IMR-90 (cell line): Measurements from ENCODE around the gene OR8B4. TPM values are rescaled to one million over a fixed set of nuclear protein-coding genes. Genes with fewer than 3 reads are reported as not detected.

Source experiments
- ATAC-seq: fragments of 200-7000 bp; cut with Tn5 transposase; 2 replicates; pipeline ENCODE4 v1.9.1; 2020; ENCODE audit warnings: low read depth, mild to moderate bottlenecking, moderate library complexity
- BruUV-seq: library from RNA; stranded (reverse); fragments of 400-500 nt; replicated peaks from 2 replicates; lab custom pipeline; 2021; lab: Mats Ljungman, UMichigan
- CTCF ChIA-PET: fragments of 300-600 bp; formaldehyde crosslinking; extraction: SDS; loops from one replicate; lab custom pipeline; 2021; ENCODE audit warnings: antibody characterized with exemption; lab: Yijun Ruan, JAX
- POLR2A ChIA-PET: fragments of 300-600 bp; sonication (Branson Sonifier 250); formaldehyde crosslinking; loops from one replicate; lab custom pipeline; 2022; ENCODE audit warnings: antibody characterized with exemption; ENCODE audit not compliant: unreplicated experiment; lab: Charles Lee
- DNase-seq: peaks from one replicate; pipeline ENCODE4 v3.0.0; 2013
- H2AFZ ChIP-seq: replicated peaks from 2 replicates; pipeline ENCODE3; 2013; ENCODE audit warnings: low read length, mild to moderate bottlenecking; ENCODE audit not compliant: poor library complexity
- H2AK5ac ChIP-seq: 2 replicates; pipeline ENCODE4 v1.6.1; 2013; ENCODE audit warnings: low read depth, low read length, inconsistent platforms
- H2AK9ac ChIP-seq: replicated peaks from 2 replicates; pipeline ENCODE3; 2013; ENCODE audit warnings: mild to moderate bottlenecking, low read depth, low read length, moderate library complexity; ENCODE audit not compliant: poor library complexity
- H2BK120ac ChIP-seq: 2 replicates; pipeline ENCODE4 v1.6.1; 2013; ENCODE audit warnings: low read depth, low read length, inconsistent platforms
- H2BK15ac ChIP-seq: 3 replicates; pipeline ENCODE4 v1.6.1; 2013; ENCODE audit warnings: low read depth, low read length, inconsistent platforms
- H2BK20ac ChIP-seq: 2 replicates; pipeline ENCODE4 v1.6.1; 2013; ENCODE audit warnings: low read depth, mild to moderate bottlenecking, inconsistent platforms, low read length, moderate library complexity
- H2BK5ac ChIP-seq: 2 replicates; pipeline ENCODE4 v1.6.1; 2013; ENCODE audit warnings: mild to moderate bottlenecking, low read depth, low read length, inconsistent platforms; ENCODE audit not compliant: poor library complexity, severe bottlenecking
- H3K14ac ChIP-seq: replicated peaks from 2 replicates; pipeline ENCODE4 v1.6.1; 2013; ENCODE audit warnings: low read depth, low read length, inconsistent platforms
- H3K18ac ChIP-seq: 2 replicates; pipeline ENCODE4 v1.6.1; 2013; ENCODE audit warnings: low read depth, low read length, control low read depth
- H3K23ac ChIP-seq: 2 replicates; pipeline ENCODE4 v1.6.1; 2013; ENCODE audit warnings: low read depth, low read length, inconsistent platforms
- H3K27ac ChIP-seq: 2 replicates; pipeline ENCODE4 v1.5.1; 2013; ENCODE audit warnings: mild to moderate bottlenecking, control low read depth, low read length; ENCODE audit not compliant: insufficient read depth
- H3K27me3 ChIP-seq: 2 replicates; pipeline ENCODE4 v1.6.1; 2013; ENCODE audit warnings: low read length; ENCODE audit not compliant: control insufficient read depth, insufficient read depth
- H3K36me3 ChIP-seq: 2 replicates; pipeline ENCODE4 v1.6.1; 2013; ENCODE audit warnings: low read length, mixed read lengths; ENCODE audit not compliant: control insufficient read depth, insufficient read depth
- H3K4ac ChIP-seq: 2 replicates; pipeline ENCODE4 v1.6.1; 2013; ENCODE audit warnings: low read depth, low read length, inconsistent platforms
- H3K4me1 ChIP-seq: 2 replicates; pipeline ENCODE4 v1.6.1; 2013; ENCODE audit warnings: low read length, mixed read lengths; ENCODE audit not compliant: control insufficient read depth, insufficient read depth
- H3K4me2 ChIP-seq: 2 replicates; pipeline ENCODE4 v1.6.1; 2013; ENCODE audit warnings: low read depth, mild to moderate bottlenecking, control low read depth, low read length, moderate library complexity
- H3K4me3 ChIP-seq: 2 replicates; pipeline ENCODE4 v1.5.1; 2013; ENCODE audit warnings: low read depth, mild to moderate bottlenecking, control low read depth, low read length, moderate library complexity; ENCODE audit not compliant: insufficient read depth
- H3K56ac ChIP-seq: 2 replicates; pipeline ENCODE4 v1.6.1; 2013; ENCODE audit warnings: low read length, inconsistent platforms; ENCODE audit not compliant: insufficient read depth; ENCODE audit errors: extremely low read depth
- H3K79me1 ChIP-seq, 2 experiments: 2 replicates each; pipeline ENCODE4 v1.6.1; 2013; ENCODE audit warnings: low read length in 2 of 2, inconsistent platforms in 1 of 2, low read depth in 1 of 2
- H3K9ac ChIP-seq: 2 replicates; pipeline ENCODE4 v1.6.1; 2013; ENCODE audit warnings: low read depth, low read length, control low read depth
- H3K9me1 ChIP-seq: 2 replicates; pipeline ENCODE4 v1.6.1; 2013; ENCODE audit warnings: low read length, inconsistent platforms; ENCODE audit not compliant: insufficient read depth
- H3K9me3 ChIP-seq: 2 replicates; pipeline ENCODE4 v1.6.1; 2013; ENCODE audit warnings: low read length; ENCODE audit not compliant: control insufficient read depth, insufficient read depth
- H4K20me1 ChIP-seq: 2 replicates; pipeline ENCODE4 v1.6.1; 2013; ENCODE audit warnings: low read length, inconsistent platforms; ENCODE audit not compliant: insufficient read depth
- H4K5ac ChIP-seq: 2 replicates; pipeline ENCODE4 v1.6.1; 2013; ENCODE audit warnings: mild to moderate bottlenecking, low read depth, low read length, control low read depth
- H4K8ac ChIP-seq, 2 experiments: 2 replicates each; pipeline ENCODE4 v1.6.1; 2013; ENCODE audit warnings: low read depth in 2 of 2, low read length in 2 of 2, control low read depth in 1 of 2, inconsistent platforms in 1 of 2
- H4K91ac ChIP-seq: 2 replicates; pipeline ENCODE4 v1.6.1; 2013; ENCODE audit warnings: low read depth, low read length, inconsistent platforms; ENCODE audit not compliant: insufficient read depth
- BHLHE40 ChIP-seq: fragments of 150-350 bp; IDR thresholded peaks from 2 replicates; pipeline ENCODE4 v1.6.1; 2016; ENCODE audit warnings: mild to moderate bottlenecking, low read depth, low read length
- CEBPB ChIP-seq: IDR thresholded peaks from 2 replicates; pipeline ENCODE4 v1.6.1; 2012; ENCODE audit warnings: low read depth, low read length, improper control_type of control experiment
- CHD1 ChIP-seq: IDR thresholded peaks from 2 replicates; pipeline ENCODE4 v1.6.1; 2012; ENCODE audit warnings: low read depth, low read length, improper control_type of control experiment
- FOS ChIP-seq: fragments of 150-350 bp; IDR thresholded peaks from 2 replicates; pipeline ENCODE4 v1.6.1; 2016; ENCODE audit warnings: low read depth, low read length
- MAFK ChIP-seq: IDR thresholded peaks from 2 replicates; pipeline ENCODE4 v1.6.1; 2012; ENCODE audit warnings: low read depth, low read length, improper control_type of control experiment
- MAZ ChIP-seq: IDR thresholded peaks from 2 replicates; pipeline ENCODE4 v1.6.1; 2012; ENCODE audit warnings: low read depth, mild to moderate bottlenecking, low read length, improper control_type of control experiment, moderate library complexity, borderline replicate concordance
- MXI1 ChIP-seq: IDR thresholded peaks from 2 replicates; pipeline ENCODE4 v1.6.1; 2012; ENCODE audit warnings: low read depth, mild to moderate bottlenecking, low read length, moderate library complexity, borderline replicate concordance
- NFE2L2 ChIP-seq: fragments of 150-350 bp; IDR thresholded peaks from 2 replicates; pipeline ENCODE4 v1.6.1; 2016; ENCODE audit warnings: low read depth, mild to moderate bottlenecking, low read length
- POLR2A ChIP-seq: IDR thresholded peaks from 2 replicates; pipeline ENCODE4 v1.6.1; 2012; ENCODE audit warnings: mild to moderate bottlenecking, low read depth, low read length
- RAD21 ChIP-seq: IDR thresholded peaks from 2 replicates; pipeline ENCODE4 v1.6.1; 2012; ENCODE audit warnings: low read length, improper control_type of control experiment
- RCOR1 ChIP-seq: IDR thresholded peaks from 2 replicates; pipeline ENCODE4 v1.6.1; 2012; ENCODE audit warnings: mild to moderate bottlenecking, low read length, improper control_type of control experiment; ENCODE audit not compliant: insufficient replicate concordance
- RFX5 ChIP-seq: IDR thresholded peaks from 2 replicates; pipeline ENCODE4 v1.8.0; 2012; ENCODE audit warnings: low read depth, mild to moderate bottlenecking, low read length, moderate library complexity
- SMC3 ChIP-seq: fragments of 150-350 bp; IDR thresholded peaks from 2 replicates; pipeline ENCODE4 v1.6.1; 2016; ENCODE audit warnings: low read depth, mild to moderate bottlenecking, antibody characterized with exemption, low read length, moderate library complexity
- WGBS, 2 experiments: methylation state at CpG; one replicate each; pipeline versions ENCODE4 v1.1.5 to v1.1.7; 2013; ENCODE audit warnings: missing lambda C conversion rate in 2 of 2; ENCODE audit not compliant: insufficient read length in 1 of 2; ENCODE audit errors: extremely low coverage in 2 of 2; 5-methylcytosine and 5-hydroxymethylcytosine counted together
- dilution Hi-C: fragments of 300-500 bp; cut with HindIII; formaldehyde crosslinking; loops from one replicate; pipeline ENCODE4 v1.14.3; 2018; ENCODE audit warnings: low sequenced_read_pairs; ENCODE audit not compliant: unreplicated experiment
- in situ Hi-C: fragments of 300-500 bp; cut with MboI; formaldehyde crosslinking; loops from 3 replicates; pipeline ENCODE4 v1.14.3; 2019; ENCODE audit warnings: low sequenced_read_pairs, inconsistent platforms, mixed read lengths
- intact Hi-C: fragments of 100-400 bp; cut with micrococcal nuclease; formaldehyde crosslinking; loops from 2 replicates; pipeline ENCODE4 v1.10.0; 2022
- polyA plus RNA-seq, 3 experiments: library from polyadenylated mRNA; depleted of rRNA; stranded (reverse); fragments of >200 nt; gene quantifications; 2 replicates each; pipeline ENCODE4 v1.2.3, GENCODE V29; 2012; ENCODE audit warnings: low replicate concordance in 1 of 3
- total RNA-seq: library from RNA; depleted of rRNA; stranded (reverse); fragments of >200 nt; gene quantifications from 2 replicates; pipeline ENCODE4 v1.2.3, GENCODE V29; 2012
- TF ChIP-seq, protein P1 (sequence below): conservative IDR thresholded peaks from 2 replicates; pipeline ENCODE4 v1.5.1; 2012; ENCODE audit warnings: mild to moderate bottlenecking, low read depth, low read length, improper control_type of control experiment
- TF ChIP-seq, protein P2 (sequence below): fragments of 150-350 bp; IDR thresholded peaks from 2 replicates; pipeline ENCODE4 v1.6.1; 2017; ENCODE audit warnings: mild to moderate bottlenecking, antibody characterized with exemption, low read length, low read depth

The OR8B4 gene
- total and polyA plus RNA-seq, 2 of the 4 experiments (the other 2 are of a cell fraction) = not detected

DNA sequence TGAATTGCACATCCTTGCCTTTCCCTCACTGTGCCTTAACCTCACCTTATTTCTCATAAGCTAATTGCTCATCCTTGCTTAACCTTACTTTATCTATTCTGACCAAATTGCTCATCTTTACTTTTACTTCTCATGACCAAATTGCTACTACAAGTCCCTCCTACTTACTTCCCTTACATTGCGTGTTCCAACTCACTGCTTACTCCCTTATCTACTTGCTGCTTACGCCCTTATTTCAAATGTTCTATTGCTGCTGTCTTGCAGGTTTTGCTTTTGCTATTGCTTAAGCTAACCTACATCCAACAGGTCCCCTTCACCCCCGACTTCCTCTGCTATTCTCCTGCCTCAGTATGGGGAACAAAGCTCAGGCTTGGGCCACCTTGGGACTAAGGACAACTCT lies 48.4 kb downstream of the OR8B4 start:
- Histone ChIP-seq H4K20me1 (no peaks in the 10 kb centered on the region), H3K4me2 (no peak overlapping the region), H3K36me3 (no peaks in the 10 kb centered on the region), H3K27ac (no peak overlapping the region), H2AK5ac (no peak overlapping the region), H3K27me3 (peaks cover 8% of the 10 kb centered on the region; the same call in 1 of the 2 replicates), H2BK15ac (no peak overlapping the region), H3K56ac (no peak overlapping the region), H3K23ac (no peak overlapping the region), H3K9me1 (no peaks in the 10 kb centered on the region), H2BK20ac (no peak overlapping the region), H3K18ac (no peak overlapping the region), H4K8ac (no peak overlapping the region), H2BK120ac (no peak overlapping the region), H3K9me3 (no peaks in the 10 kb centered on the region), H3K9ac (no peak overlapping the region), H2AFZ (no peak overlapping the region), H3K4ac (no peak overlapping the region), H3K14ac (no peak overlapping the region), H2AK9ac (no peak overlapping the region), H4K91ac (no peak overlapping the region), H4K5ac (no peak overlapping the region), H3K79me1 (no peaks in the 10 kb centered on the region), H2BK5ac (no peak overlapping the region), H3K4me3 (no peak overlapping the region), H3K4me1 (no peaks in the 10 kb centered on the region)
- in situ Hi-C loops = no loop called here
- intact Hi-C loops = no loop called here
- dilution Hi-C loops = no loop called here
- ChIA-PET POLR2A (no interaction called here), CTCF (interaction anchor here (0.6 to 0.7 kb wide), 2 partner anchors 35 to 94 kb away, joined by 3 read pairs; no protein-coding TSS in a partner anchor)
- TF ChIP-seq MAFK (no peak), POLR2A (no peak), RCOR1 (no peak), BHLHE40 (no peak), MXI1 (no peak), CHD1 (no peak), CEBPB (no peak), SMC3 (no peak), NFE2L2 (no peak), FOS (no peak), MAZ (no peak), RAD21 (no peak), RFX5 (no peak)
- TF ChIP-seq, protein P1, sequence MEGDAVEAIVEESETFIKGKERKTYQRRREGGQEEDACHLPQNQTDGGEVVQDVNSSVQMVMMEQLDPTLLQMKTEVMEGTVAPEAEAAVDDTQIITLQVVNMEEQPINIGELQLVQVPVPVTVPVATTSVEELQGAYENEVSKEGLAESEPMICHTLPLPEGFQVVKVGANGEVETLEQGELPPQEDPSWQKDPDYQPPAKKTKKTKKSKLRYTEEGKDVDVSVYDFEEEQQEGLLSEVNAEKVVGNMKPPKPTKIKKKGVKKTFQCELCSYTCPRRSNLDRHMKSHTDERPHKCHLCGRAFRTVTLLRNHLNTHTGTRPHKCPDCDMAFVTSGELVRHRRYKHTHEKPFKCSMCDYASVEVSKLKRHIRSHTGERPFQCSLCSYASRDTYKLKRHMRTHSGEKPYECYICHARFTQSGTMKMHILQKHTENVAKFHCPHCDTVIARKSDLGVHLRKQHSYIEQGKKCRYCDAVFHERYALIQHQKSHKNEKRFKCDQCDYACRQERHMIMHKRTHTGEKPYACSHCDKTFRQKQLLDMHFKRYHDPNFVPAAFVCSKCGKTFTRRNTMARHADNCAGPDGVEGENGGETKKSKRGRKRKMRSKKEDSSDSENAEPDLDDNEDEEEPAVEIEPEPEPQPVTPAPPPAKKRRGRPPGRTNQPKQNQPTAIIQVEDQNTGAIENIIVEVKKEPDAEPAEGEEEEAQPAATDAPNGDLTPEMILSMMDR = no peak
- TF ChIP-seq, protein P2, sequence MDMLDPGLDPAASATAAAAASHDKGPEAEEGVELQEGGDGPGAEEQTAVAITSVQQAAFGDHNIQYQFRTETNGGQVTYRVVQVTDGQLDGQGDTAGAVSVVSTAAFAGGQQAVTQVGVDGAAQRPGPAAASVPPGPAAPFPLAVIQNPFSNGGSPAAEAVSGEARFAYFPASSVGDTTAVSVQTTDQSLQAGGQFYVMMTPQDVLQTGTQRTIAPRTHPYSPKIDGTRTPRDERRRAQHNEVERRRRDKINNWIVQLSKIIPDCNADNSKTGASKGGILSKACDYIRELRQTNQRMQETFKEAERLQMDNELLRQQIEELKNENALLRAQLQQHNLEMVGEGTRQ = no peak
- ATAC-seq (no peak), DNase-seq (no peak)
- BruUV-seq = no TSS peak
- WGBS, 2 experiments = no CpG with 5 or more reads among the region's 3 CpGs
